A549 (cell line): ENCODE measurements around the gene SART1.

Experiments used
- CBX8 ChIP-seq: fragments of 200-600 bp; sonication (generic); IDR thresholded peaks from 2 replicates; pipeline ENCODE4 v1.6.1; 2016
- EHMT2 ChIP-seq: fragments of 200-600 bp; sonication (generic); IDR thresholded peaks from 2 replicates; pipeline ENCODE4 v1.6.1; 2016; ENCODE audit warnings: antibody characterized with exemption, low read depth, mild to moderate bottlenecking, moderate library complexity
- EP300 ChIP-seq, 2 experiments: fragments of >200 bp; sonication (Bioruptor Twin); formaldehyde crosslinking; IDR thresholded peaks; 2 replicates in 1 of 2; 3 replicates in 1 of 2; pipeline ENCODE4 v1.6.1; 2016 to 2017
- MYC ChIP-seq: IDR thresholded peaks from 2 replicates; pipeline ENCODE4 v1.6.1; 2012; ENCODE audit warnings: mild to moderate bottlenecking, inconsistent platforms, low read length, improper control_type of control experiment, borderline replicate concordance
- RAD21 ChIP-seq, 2 experiments: fragments of >200 bp in 1 of 2; sonication (Bioruptor Twin) in 1 of 2; formaldehyde crosslinking in 1 of 2; IDR thresholded peaks in 1 of 2; conservative IDR thresholded peaks in 1 of 2; 2 replicates in 1 of 2; 3 replicates in 1 of 2; pipeline ENCODE4 v1.6.1; 2012 to 2018; ENCODE audit warnings: inconsistent platforms in 1 of 2
- REST ChIP-seq: fragments of 200-600 bp; sonication (generic); IDR thresholded peaks from 2 replicates; pipeline ENCODE4 v1.6.1; 2016; ENCODE audit warnings: antibody characterized with exemption, mild to moderate bottlenecking, moderate library complexity
- RFX5 ChIP-seq: fragments of 450-650 bp; IDR thresholded peaks from 2 replicates; pipeline ENCODE4 v1.7.1; 2014; ENCODE audit warnings: antibody characterized with exemption, mild to moderate bottlenecking, moderate library complexity
- TP53 ChIP-seq: fragments of 250-450 bp; sonication (Bioruptor Pico); IDR thresholded peaks from 2 replicates; pipeline ENCODE4 v1.5.0; 2021; ENCODE audit warnings: mild to moderate bottlenecking, moderate library complexity
- TF ChIP-seq, protein P1 (sequence below): fragments of >200 bp; sonication (Bioruptor Twin); formaldehyde crosslinking; IDR thresholded peaks from 3 replicates; pipeline ENCODE4 v1.5.1; 2016
- TF ChIP-seq, protein P2 (sequence below): IDR thresholded peaks from 2 replicates; pipeline ENCODE4 v1.6.1; 2012

DNA sequence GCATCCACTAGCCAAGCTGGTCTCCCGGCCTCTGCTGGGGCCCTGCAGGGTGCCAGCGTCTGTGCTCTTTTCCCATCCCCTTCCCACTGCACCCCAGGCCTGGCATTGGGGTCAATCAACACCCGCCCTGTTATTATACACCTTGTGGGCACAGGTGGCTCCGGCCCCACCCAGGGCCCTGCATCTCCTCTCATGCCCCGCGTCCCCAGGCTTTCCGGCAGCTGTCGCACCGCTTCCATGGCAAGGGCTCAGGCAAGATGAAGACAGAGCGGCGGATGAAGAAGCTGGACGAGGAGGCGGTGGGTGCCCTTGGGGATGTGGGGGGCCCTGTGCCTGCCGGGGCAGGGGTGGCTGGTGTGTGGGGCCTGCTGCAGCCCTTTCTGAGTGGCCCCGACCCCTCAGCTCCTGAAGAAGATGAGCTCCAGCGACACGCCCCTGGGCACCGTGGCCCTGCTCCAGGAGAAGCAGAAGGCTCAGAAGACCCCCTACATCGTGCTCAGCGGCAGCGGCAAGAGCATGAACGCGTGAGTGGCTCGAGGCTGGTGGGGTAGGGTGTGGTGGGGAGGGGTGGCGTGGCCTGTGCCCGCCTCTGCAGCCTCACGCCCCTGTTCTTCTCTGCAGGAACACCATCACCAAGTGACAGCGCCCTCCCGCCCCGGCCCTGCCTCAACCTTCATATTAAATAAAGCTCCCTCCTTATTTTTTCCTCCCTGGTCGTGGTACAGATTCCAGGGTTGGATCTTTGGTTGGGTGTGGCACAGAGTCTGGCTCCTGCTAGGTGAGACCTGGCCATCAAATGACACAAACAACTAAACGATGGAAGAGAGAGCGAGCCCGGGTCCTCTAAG lies 17.1 kb downstream of the SART1 start:
- TF ChIP-seq MYC, result no peak
- TF ChIP-seq RAD21 (conservative IDR thresholded peaks at IDR 0.05 in 1 of 2, IDR thresholded peaks at IDR 0.05 in 1 of 2), result no peak
- TF ChIP-seq CBX8, result no peak
- TF ChIP-seq EHMT2, result no peak
- TF ChIP-seq TP53 (CRISPR knock-in tag), result no peak
- no peak for TF ChIP-seq RFX5
- TF ChIP-seq EP300 (IDR thresholded peaks at IDR 0.05), result no peak
- TF ChIP-seq, protein P1, sequence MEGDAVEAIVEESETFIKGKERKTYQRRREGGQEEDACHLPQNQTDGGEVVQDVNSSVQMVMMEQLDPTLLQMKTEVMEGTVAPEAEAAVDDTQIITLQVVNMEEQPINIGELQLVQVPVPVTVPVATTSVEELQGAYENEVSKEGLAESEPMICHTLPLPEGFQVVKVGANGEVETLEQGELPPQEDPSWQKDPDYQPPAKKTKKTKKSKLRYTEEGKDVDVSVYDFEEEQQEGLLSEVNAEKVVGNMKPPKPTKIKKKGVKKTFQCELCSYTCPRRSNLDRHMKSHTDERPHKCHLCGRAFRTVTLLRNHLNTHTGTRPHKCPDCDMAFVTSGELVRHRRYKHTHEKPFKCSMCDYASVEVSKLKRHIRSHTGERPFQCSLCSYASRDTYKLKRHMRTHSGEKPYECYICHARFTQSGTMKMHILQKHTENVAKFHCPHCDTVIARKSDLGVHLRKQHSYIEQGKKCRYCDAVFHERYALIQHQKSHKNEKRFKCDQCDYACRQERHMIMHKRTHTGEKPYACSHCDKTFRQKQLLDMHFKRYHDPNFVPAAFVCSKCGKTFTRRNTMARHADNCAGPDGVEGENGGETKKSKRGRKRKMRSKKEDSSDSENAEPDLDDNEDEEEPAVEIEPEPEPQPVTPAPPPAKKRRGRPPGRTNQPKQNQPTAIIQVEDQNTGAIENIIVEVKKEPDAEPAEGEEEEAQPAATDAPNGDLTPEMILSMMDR, result no peak
- TF ChIP-seq REST, result no peak
- TF ChIP-seq, protein P2, sequence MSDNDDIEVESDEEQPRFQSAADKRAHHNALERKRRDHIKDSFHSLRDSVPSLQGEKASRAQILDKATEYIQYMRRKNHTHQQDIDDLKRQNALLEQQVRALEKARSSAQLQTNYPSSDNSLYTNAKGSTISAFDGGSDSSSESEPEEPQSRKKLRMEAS, result no peak
